HL-60 (cell line): ENCODE measurements around the gene RNASE3.
"Not testable (repeated sequence)": the region's sequence is repeated elsewhere in the genome, so short reads cannot be mapped to it uniquely, and the experiment has no call there.

ENCODE experiments used
- DNase-seq, 2 experiments: peaks; one replicate each; pipeline ENCODE4 v3.0.0-alpha.2; 2010 to 2020; ENCODE audit warnings: low read depth in 1 of 2, low spot score in 1 of 2
- H3K27ac ChIP-seq: fragments of 250-450 bp; sonication (Bioruptor Pico); replicated peaks from 2 replicates; pipeline ENCODE4 v1.5.1; 2020; ENCODE audit warnings: mild to moderate bottlenecking, moderate library complexity
- H3K27me3 ChIP-seq: fragments of 250-450 bp; sonication (Bioruptor Pico); 2 replicates; pipeline ENCODE4 v1.5.1; 2021; ENCODE audit warnings: mild to moderate bottlenecking, moderate library complexity; ENCODE audit not compliant: insufficient read depth, poor library complexity, severe bottlenecking
- H3K4me3 ChIP-seq: replicated peaks from 2 replicates; pipeline ENCODE4 v1.5.1; 2011; ENCODE audit warnings: mild to moderate bottlenecking, control low read depth, low read length; ENCODE audit not compliant: insufficient read depth
- CTCF ChIP-seq: IDR thresholded peaks from one replicate; pipeline ENCODE4 v1.5.1; 2011; ENCODE audit warnings: low read length, control low read depth, inconsistent platforms; ENCODE audit not compliant: insufficient read depth
- GABPA ChIP-seq: IDR thresholded peaks from 2 replicates; pipeline ENCODE4 v1.6.1; 2012; ENCODE audit warnings: low read depth
- POLR2AphosphoS5 ChIP-seq: IDR thresholded peaks from 2 replicates; pipeline ENCODE4 v1.6.1; 2012; ENCODE audit warnings: low read depth
- REST ChIP-seq: IDR thresholded peaks from 2 replicates; pipeline ENCODE4 v1.6.1; 2012; ENCODE audit warnings: low read depth; ENCODE audit not compliant: insufficient replicate concordance
- SPI1 ChIP-seq: IDR thresholded peaks from 2 replicates; pipeline ENCODE4 v1.6.1; 2012; ENCODE audit warnings: low read depth, mild to moderate bottlenecking, borderline replicate concordance

RNASE3 gene

GRCh38 chr14:20904393-20905029 is 13.3 kb downstream of the RNASE3 start:
- no peaks in the 10 kb centered on the region for H3K27me3 ChIP-seq
- H3K27ac ChIP-seq: peak overlapping the region; percentile 79
- DNase-seq: peak; percentile 61 to 89
- no peak overlapping the region for H3K4me3 ChIP-seq
- no peak for TF ChIP-seq SPI1
- no peak for TF ChIP-seq CTCF
- no peak for TF ChIP-seq REST
- TF ChIP-seq POLR2AphosphoS5: no peak
- TF ChIP-seq GABPA: no peak

DNA sequence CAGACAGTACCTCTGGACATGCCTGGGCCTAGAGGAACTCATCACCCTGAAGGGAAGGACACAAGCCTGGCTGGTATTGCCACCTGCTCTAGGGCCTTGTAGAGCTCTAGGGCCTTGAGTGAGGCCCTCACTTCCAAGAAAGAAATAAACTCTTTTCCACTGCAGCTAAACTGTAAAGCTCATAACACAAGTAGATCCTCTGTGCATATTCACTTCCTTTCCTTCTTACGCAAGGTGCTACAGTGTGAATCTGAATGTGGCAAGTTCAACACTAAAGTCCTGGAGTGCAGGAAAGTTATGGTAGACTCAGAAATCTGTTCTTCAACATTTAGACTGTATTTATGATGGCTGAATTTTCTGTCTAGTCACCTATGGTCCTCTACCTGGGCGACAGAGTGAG is 14.5 kb downstream of the RNASE3 start:
- DNase-seq: peak; percentile 41 to 60
- TF ChIP-seq POLR2AphosphoS5 (no peak), SPI1 (peak; percentile 61; the same call in 1 of the 2 replicates)
- Histone ChIP-seq H3K27ac (peak overlapping the region; percentile 79), H3K27me3 (no peaks in the 10 kb centered on the region), H3K4me3 (no peak overlapping the region)

DNA sequence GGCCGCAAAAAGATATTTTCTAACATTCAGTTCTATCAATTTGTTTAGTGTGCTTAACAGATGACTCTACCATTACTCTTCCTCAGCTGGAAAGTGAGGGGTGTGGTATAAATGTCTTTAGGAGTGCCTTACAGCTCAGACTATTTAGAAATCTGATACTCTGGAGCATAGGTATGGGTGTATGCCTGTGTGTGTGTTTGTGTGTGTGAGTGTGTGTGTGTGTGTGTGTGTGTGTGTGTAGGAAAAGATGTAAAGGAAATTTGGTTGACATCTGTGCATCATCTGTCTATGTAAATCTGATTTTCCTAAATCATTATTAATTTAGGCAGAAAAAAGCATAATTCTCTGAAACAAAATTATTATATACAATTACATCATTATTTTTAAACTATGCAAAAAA is 16.0 kb downstream of the RNASE3 start:
- Histone ChIP-seq H3K27ac (no peak overlapping the region), H3K27me3 (no peaks in the 10 kb centered on the region), H3K4me3 (no peak overlapping the region)
- TF ChIP-seq REST (no peak), GABPA (no peak), POLR2AphosphoS5 (no peak), CTCF (no peak), SPI1 (no peak)
- no peak for DNase-seq

DNA sequence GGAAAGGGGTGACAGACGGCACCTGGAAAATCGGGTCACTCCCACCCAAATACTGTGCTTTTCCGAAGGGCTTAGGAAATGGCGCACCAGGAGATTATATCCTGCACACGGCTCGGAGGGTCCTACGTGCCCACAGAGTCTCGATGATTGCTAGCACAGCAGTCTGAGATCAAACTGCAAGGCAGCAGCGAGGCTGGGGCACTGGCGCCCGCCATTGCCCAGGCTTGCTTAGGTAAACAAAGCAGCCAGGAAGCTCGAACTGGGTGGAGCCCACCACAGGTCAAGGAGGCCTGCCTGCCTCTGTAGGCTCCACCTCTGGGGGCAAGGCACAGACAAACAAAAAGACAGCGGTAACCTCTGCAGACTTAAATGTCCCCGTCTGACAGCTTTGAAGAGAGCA is 19.6 kb downstream of the RNASE3 start:
- not testable (repeated sequence) for H3K27me3 ChIP-seq, H3K27ac ChIP-seq, DNase-seq, H3K4me3 ChIP-seq
